Stomach (tissue), 9 donors: ENCODE measurements around the gene DPYSL3. TPM values are rescaled to one million over a fixed set of nuclear protein-coding genes. Genes with fewer than 3 reads are reported as not detected.

Source experiments
- DNase-seq, 2 donors: peaks; one replicate each; pipeline versions ENCODE4 v3.0.0 to v3.0.0-alpha.2; 2013 to 2019
- H3K27ac ChIP-seq, 5 donors: fragments of 200-600 bp in 4 of 5; sonication (generic) in 4 of 5; one replicate each; pipeline ENCODE4 v1.5.1; 2013 to 2019; ENCODE audit warnings: mild to moderate bottlenecking in 1 of 5, moderate library complexity in 1 of 5
- H3K27me3 ChIP-seq, 3 donors: fragments of 200-600 bp; sonication (generic); one replicate each; pipeline ENCODE4 v1.5.1; 2017 to 2019; ENCODE audit warnings: mixed run types in 1 of 3
- H3K36me3 ChIP-seq, 4 donors: fragments of 200-600 bp; sonication (generic); 1 replicate in 3 of 4; 2 replicates in 1 of 4; pipeline ENCODE4 v1.5.1; 2016 to 2019
- H3K4me1 ChIP-seq, 4 donors: fragments of 200-600 bp; sonication (generic); one replicate each; pipeline ENCODE4 v1.5.1; 2016 to 2019
- H3K4me3 ChIP-seq, 4 donors: fragments of 200-600 bp; sonication (generic) in 3 of 4; one replicate each; pipeline ENCODE4 v1.5.1; 2016 to 2019; ENCODE audit warnings: mild to moderate bottlenecking in 1 of 4
- H3K9me3 ChIP-seq, 4 donors: fragments of 200-600 bp; sonication (generic); one replicate each; pipeline ENCODE4 v1.5.1; 2016 to 2019
- CTCF ChIP-seq, 7 experiments: fragments of 450-650 bp in 4 of 7; fragments of 200-600 bp in 3 of 7; sonication (generic) in 3 of 7; IDR thresholded peaks; one replicate each; pipeline ENCODE4 v1.5.1; 2016 to 2019; ENCODE audit warnings: antibody characterized with exemption in 7 of 7, control low read depth in 2 of 7, mild to moderate bottlenecking in 1 of 7
- EP300 ChIP-seq: sonication (generic); formaldehyde crosslinking; IDR thresholded peaks from one replicate; pipeline ENCODE4 v1.6.1; 2017; ENCODE audit warnings: antibody characterized with exemption
- POLR2A ChIP-seq, 4 donors: fragments of 450-650 bp; IDR thresholded peaks; one replicate each; pipeline ENCODE4 v1.6.1; 2016; ENCODE audit warnings: antibody characterized with exemption in 4 of 4, control low read depth in 2 of 4, mild to moderate bottlenecking in 1 of 4, moderate library complexity in 1 of 4
- POLR2AphosphoS5 ChIP-seq, 3 donors: sonication (generic); formaldehyde crosslinking; IDR thresholded peaks; one replicate each; pipeline ENCODE4 v1.6.1; 2016; ENCODE audit warnings: antibody characterized with exemption in 3 of 3
- WGBS, 5 donors: extraction: QIAGEN DNeasy Blood & Tissue Kit in 3 of 5; methylation state at CpG; one replicate each; pipeline versions ENCODE4 v1.1.5 to v1.1.7; 2013 to 2018; 5-methylcytosine and 5-hydroxymethylcytosine counted together
- intact Hi-C: fragments of 100-400 bp; cut with DNase I; formaldehyde crosslinking; loops from one replicate; pipeline ENCODE4 v1.15.1; 2023; ENCODE audit warnings: low total_unique reads
- polyA plus RNA-seq, 3 donors: library from polyadenylated mRNA; stranded (reverse); fragments of 200-250 nt; gene quantifications; one replicate each; pipeline ENCODE4 v1.2.3, GENCODE V29; 2013
- total RNA-seq, 5 donors: library from RNA; depleted of rRNA; stranded (reverse); fragments of >200 nt; gene quantifications; one replicate each; pipeline versions ENCODE4 v1.1.0 to v1.2.3, GENCODE V29; 2014 to 2016
- donor health status: healthy with polysubstance abuse.
- donor health status: Bipolar disorder and iron deficiency.
- donor health status: healthy.

Gene DPYSL3
- total and polyA plus RNA-seq, 8 donors, result 15.0 to 144 (median 38.0) TPM

DNA sequence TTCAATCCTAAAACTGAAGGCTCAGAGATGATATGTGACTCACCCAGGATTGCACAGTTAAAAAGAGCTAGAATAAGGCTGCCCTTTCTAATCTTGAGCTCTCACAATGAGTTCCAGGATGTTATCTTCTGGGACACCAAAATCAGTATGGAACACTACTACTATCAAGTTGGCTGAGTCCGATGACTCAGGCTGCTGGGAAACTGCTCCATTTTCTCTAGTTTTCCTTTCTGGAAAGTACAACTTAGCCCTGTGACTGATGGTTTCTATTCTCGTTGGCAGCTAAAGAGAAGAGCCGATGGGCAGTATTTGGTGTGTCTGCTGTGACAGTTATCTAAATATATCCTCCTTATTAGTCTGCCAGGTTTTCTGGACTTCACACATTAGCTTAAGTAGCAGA, 37.9 kb upstream of the DPYSL3 start:
- TF ChIP-seq POLR2AphosphoS5 (IDR thresholded peaks at IDR 0.05) (no peak), POLR2A (IDR thresholded peaks at IDR 0.05) (no peak), EP300 (no peak), CTCF (IDR thresholded peaks at IDR 0.05) (no peak)
- WGBS, 5 donors, result 48 to 72% (median 64%) methylated on average over 3 of the region's 3 CpGs
- no peak overlapping the region for H3K4me3 ChIP-seq
- intact Hi-C loops, result no loop called here
- no peak for DNase-seq
- no peaks in the 10 kb centered on the region for H3K27me3 ChIP-seq
- H3K4me1 ChIP-seq, result no peaks in the 10 kb centered on the region
- no peak overlapping the region for H3K27ac ChIP-seq
- no peaks in the 10 kb centered on the region for H3K9me3 ChIP-seq
- no peaks in the 10 kb centered on the region for H3K36me3 ChIP-seq

- no peak for DNase-seq
- intact Hi-C loops, result no loop called here
- no peak for TF ChIP-seq POLR2A (IDR thresholded peaks at IDR 0.05)
- no peak for TF ChIP-seq POLR2AphosphoS5 (IDR thresholded peaks at IDR 0.05)
- TF ChIP-seq CTCF (IDR thresholded peaks at IDR 0.05), result no peak
- no peak for TF ChIP-seq EP300
- H3K27me3 ChIP-seq, result no peaks in the 10 kb centered on the region
- H3K4me1 ChIP-seq, result no peaks in the 10 kb centered on the region
- H3K36me3 ChIP-seq, result no peaks in the 10 kb centered on the region
- H3K4me3 ChIP-seq, result no peak overlapping the region
- H3K9me3 ChIP-seq, result no peaks in the 10 kb centered on the region
- H3K27ac ChIP-seq, result no peak overlapping the region
- WGBS, 5 donors, result 64 to 67% (median 66%) methylated on average over 5 of the region's 5 CpGs
Observed at GRCh38 chr5:147544556-147544955, 34.7 kb upstream of the DPYSL3 start.

DNA sequence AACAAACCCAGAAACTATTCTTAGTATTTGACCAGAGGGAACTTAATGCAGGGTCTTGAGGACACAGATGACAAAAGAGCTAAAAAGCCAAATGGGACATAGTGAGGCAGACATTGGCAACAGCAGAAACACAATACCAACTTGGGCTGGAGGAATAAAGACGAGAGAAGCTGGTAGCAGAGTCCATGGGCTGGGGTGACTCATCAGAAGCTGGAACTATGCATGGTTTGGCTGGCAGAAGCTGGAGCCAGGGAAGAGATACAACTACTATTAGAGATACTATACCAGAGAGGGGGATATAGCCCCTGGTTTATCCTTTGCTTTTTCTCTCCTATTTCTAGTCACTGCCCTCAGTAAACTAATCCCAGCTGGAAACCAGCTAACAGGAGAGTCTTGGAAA, 29.2 kb upstream of the DPYSL3 start:
- Histone ChIP-seq H3K4me3 (no peak overlapping the region), H3K27me3 (no peaks in the 10 kb centered on the region), H3K27ac (no peak overlapping the region), H3K4me1 (no peaks in the 10 kb centered on the region), H3K36me3 (no peaks in the 10 kb centered on the region), H3K9me3 (no peaks in the 10 kb centered on the region)
- intact Hi-C loops, result no loop called here
- TF ChIP-seq POLR2A (IDR thresholded peaks at IDR 0.05) (no peak), EP300 (no peak), POLR2AphosphoS5 (IDR thresholded peaks at IDR 0.05) (no peak), CTCF (IDR thresholded peaks at IDR 0.05) (no peak)
- no peak for DNase-seq
- WGBS, 5 donors, result 32 to 53% (median 46%) methylated on average over 1 of the region's 1 CpG

DNA sequence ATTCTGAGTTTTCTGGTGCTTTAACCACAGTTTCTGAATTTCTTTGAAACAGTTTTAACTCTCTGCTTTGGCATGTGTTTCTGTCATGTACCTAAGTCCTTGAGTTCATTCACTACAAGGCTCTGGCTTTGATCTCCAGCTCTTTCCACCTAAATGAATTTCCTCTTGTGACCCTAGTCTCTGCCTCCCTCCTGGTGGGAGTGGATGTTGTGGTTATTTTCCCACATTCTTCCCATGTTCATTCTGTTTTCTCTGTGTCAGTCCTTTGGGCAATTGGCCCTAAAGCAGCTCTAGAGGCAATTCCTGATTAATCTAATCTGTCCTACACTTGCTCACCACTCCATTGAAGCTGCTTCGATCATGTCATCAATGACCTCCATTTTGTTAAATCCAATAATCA, 28.4 kb upstream of the DPYSL3 start:
- intact Hi-C loops, result no loop called here
- TF ChIP-seq EP300 (no peak), POLR2AphosphoS5 (IDR thresholded peaks at IDR 0.05) (no peak), CTCF (IDR thresholded peaks at IDR 0.05) (no peak)
- no peaks in the 10 kb centered on the region for H3K36me3 ChIP-seq
- H3K27ac ChIP-seq, result no peak overlapping the region
- no peaks in the 10 kb centered on the region for H3K9me3 ChIP-seq
- 95 to 100% (median 97%) methylated on average over 1 of the region's 1 CpG for WGBS, 5 donors
- no peak overlapping the region for H3K4me3 ChIP-seq
- no peak for DNase-seq
- H3K27me3 ChIP-seq, result no peaks in the 10 kb centered on the region
- no peaks in the 10 kb centered on the region for H3K4me1 ChIP-seq
